Fibroblast of lung (primary cell): ENCODE results near the gene C1GALT1C1.

Experiments
- CTCF ChIP-seq, 2 donors: IDR thresholded peaks in 1 of 2; conservative IDR thresholded peaks in 1 of 2; 1 replicate in 1 of 2; 2 replicates in 1 of 2; pipeline ENCODE4 v1.5.1; 2011 to 2012; ENCODE audit warnings: low read length in 2 of 2, control low read depth in 1 of 2, inconsistent platforms in 1 of 2, low read depth in 1 of 2, mild to moderate bottlenecking in 1 of 2
- EZH2 ChIP-seq: IDR thresholded peaks from 2 replicates; pipeline ENCODE4 v1.5.1; 2012; ENCODE audit warnings: low read length, control low read depth, mild to moderate bottlenecking; ENCODE audit errors: missing control alignments

GRCh38 chrX:120614816-120615215, 15.0 kb downstream of the C1GALT1C1 start:
- TF ChIP-seq CTCF (conservative IDR thresholded peaks at IDR 0.05 in 1 of 2, IDR thresholded peaks at IDR 0.05 in 1 of 2; ENCODE audit: low read depth in 1 of 2, low read length in 2 of 2) (no peak), EZH2 (no peak)
